ENCODE measurements around the gene CDH11.
A peak's percentile ranks its signal among the peaks of the same experiment; 100 is the strongest.

- TF ChIP-seq CTCF (IDR thresholded peaks at IDR 0.05) (peak in 2 of 7 experiments; percentile 17 to 23), EP300 (IDR thresholded peaks at IDR 0.05) (no peak), POLR2AphosphoS5 (IDR thresholded peaks at IDR 0.05) (no peak), POLR2A (IDR thresholded peaks at IDR 0.05) (no peak)
These were observed 5.2 kb upstream of the CDH11 start for GRCh38 chr16:65126845-65127624.

Data from stomach (tissue), 4 donors.